Measurements from ENCODE around the gene AP3B1.

- TF ChIP-seq, protein P1, sequence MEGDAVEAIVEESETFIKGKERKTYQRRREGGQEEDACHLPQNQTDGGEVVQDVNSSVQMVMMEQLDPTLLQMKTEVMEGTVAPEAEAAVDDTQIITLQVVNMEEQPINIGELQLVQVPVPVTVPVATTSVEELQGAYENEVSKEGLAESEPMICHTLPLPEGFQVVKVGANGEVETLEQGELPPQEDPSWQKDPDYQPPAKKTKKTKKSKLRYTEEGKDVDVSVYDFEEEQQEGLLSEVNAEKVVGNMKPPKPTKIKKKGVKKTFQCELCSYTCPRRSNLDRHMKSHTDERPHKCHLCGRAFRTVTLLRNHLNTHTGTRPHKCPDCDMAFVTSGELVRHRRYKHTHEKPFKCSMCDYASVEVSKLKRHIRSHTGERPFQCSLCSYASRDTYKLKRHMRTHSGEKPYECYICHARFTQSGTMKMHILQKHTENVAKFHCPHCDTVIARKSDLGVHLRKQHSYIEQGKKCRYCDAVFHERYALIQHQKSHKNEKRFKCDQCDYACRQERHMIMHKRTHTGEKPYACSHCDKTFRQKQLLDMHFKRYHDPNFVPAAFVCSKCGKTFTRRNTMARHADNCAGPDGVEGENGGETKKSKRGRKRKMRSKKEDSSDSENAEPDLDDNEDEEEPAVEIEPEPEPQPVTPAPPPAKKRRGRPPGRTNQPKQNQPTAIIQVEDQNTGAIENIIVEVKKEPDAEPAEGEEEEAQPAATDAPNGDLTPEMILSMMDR (IDR thresholded peaks at IDR 0.05; ENCODE audit: extremely low read depth in 1 of 2, insufficient read depth in 1 of 2, low read depth in 1 of 2, low read length in 2 of 2), result no peak
- no peak for TF ChIP-seq EZH2 (IDR thresholded peaks at IDR 0.05; ENCODE audit: borderline replicate concordance, low read depth, low read length, severe bottlenecking)
- no peak for TF ChIP-seq POLR2A (IDR thresholded peaks at IDR 0.05; ENCODE audit: low read depth, low read length)
These were observed 104.1 kb downstream of the AP3B1 start for GRCh38 chr5:78190402-78190801.

Data from endothelial cell of umbilical vein (primary cell).